SK-N-SH (cell line): Measurements from ENCODE around the gene GOLGA5. TPM values are rescaled to one million over a fixed set of nuclear protein-coding genes. Genes with fewer than 3 reads are reported as not detected.

Experiments used
- CTCF ChIA-PET: fragments of 300-600, 350-600 bp; formaldehyde crosslinking; extraction: SDS; loops from one replicate; lab custom pipeline; 2021; lab: Yijun Ruan, JAX
- POLR2A ChIA-PET: fragments of 350-600 bp; sonication (Branson Sonifier 250); formaldehyde crosslinking; extraction: SDS; loops from one replicate; lab custom pipeline; 2020; ENCODE audit warnings: antibody characterized with exemption, inconsistent platforms; lab: Yijun Ruan, JAX
- DNase-seq: peaks from one replicate; pipeline ENCODE4 v3.0.0; 2012
- H2AFZ ChIP-seq: fragments of 200-600 bp; sonication (generic); 2 replicates; pipeline ENCODE4 v1.8.1; 2016; ENCODE audit warnings: antibody characterized with exemption, mild to moderate bottlenecking, low read depth
- H3F3A ChIP-seq: fragments of 200-600 bp; sonication (generic); replicated peaks from 2 replicates; pipeline ENCODE3; 2016; ENCODE audit warnings: antibody characterized with exemption, mild to moderate bottlenecking; ENCODE audit not compliant: insufficient read depth
- H3K27ac ChIP-seq, 2 experiments: fragments of 200-500 bp in 1 of 2; fragments of 200-600 bp in 1 of 2; sonication (Bioruptor generic) in 1 of 2; sonication (generic), shearing (Covaris generic) in 1 of 2; 2 replicates each; pipeline versions ENCODE4 v1.5.1 to v1.6.1; 2014 to 2016; ENCODE audit warnings: low read depth in 2 of 2, inconsistent platforms in 1 of 2, low read length in 1 of 2, mild to moderate bottlenecking in 1 of 2, mixed read lengths in 1 of 2
- H3K27me3 ChIP-seq: fragments of 200-600 bp; sonication (generic), shearing (Covaris generic); 2 replicates; pipeline ENCODE4 v1.6.1; 2016; ENCODE audit warnings: mixed run types; ENCODE audit not compliant: insufficient read depth
- H3K36me3 ChIP-seq, 2 experiments: fragments of 200-500 bp in 1 of 2; fragments of 200-600 bp in 1 of 2; sonication (Bioruptor generic) in 1 of 2; sonication (generic) in 1 of 2; replicated peaks in 1 of 2; 2 replicates each; pipeline versions ENCODE3 to v1.5.1; 2014 to 2016; ENCODE audit warnings: low read length in 1 of 2, mild to moderate bottlenecking in 1 of 2; ENCODE audit not compliant: insufficient read depth in 2 of 2, control insufficient read depth in 1 of 2
- H3K4me1 ChIP-seq, 2 experiments: fragments of 200-500 bp in 1 of 2; fragments of 200-600 bp in 1 of 2; sonication (Bioruptor generic) in 1 of 2; sonication (generic), shearing (Covaris generic) in 1 of 2; 2 replicates each; pipeline versions ENCODE4 v1.5.1 to v1.6.1; 2014 to 2016; ENCODE audit warnings: low read depth in 1 of 2, low read length in 1 of 2, mixed run types in 1 of 2; ENCODE audit not compliant: insufficient read depth in 2 of 2, control insufficient read depth in 1 of 2
- H3K4me2 ChIP-seq: fragments of 200-600 bp; sonication (generic), shearing (Covaris generic); 2 replicates; pipeline ENCODE4 v1.6.1; 2017; ENCODE audit warnings: mixed run types
- H3K4me3 ChIP-seq, 2 experiments: fragments of 200-500 bp in 1 of 2; fragments of 200-600 bp in 1 of 2; sonication (Bioruptor generic) in 1 of 2; sonication (generic), shearing (Covaris generic) in 1 of 2; 2 replicates each; pipeline versions ENCODE4 v1.5.1 to v1.8.1; 2014 to 2016; ENCODE audit warnings: low read depth in 2 of 2, inconsistent platforms in 1 of 2, low read length in 1 of 2, mild to moderate bottlenecking in 1 of 2, mixed read lengths in 1 of 2, moderate library complexity in 1 of 2
- H3K79me2 ChIP-seq: fragments of 200-600 bp; sonication (generic); 2 replicates; pipeline ENCODE4 v1.8.1; 2017; ENCODE audit warnings: mild to moderate bottlenecking; ENCODE audit not compliant: insufficient read depth
- H3K9ac ChIP-seq: fragments of 200-600 bp; sonication (generic); 2 replicates; pipeline ENCODE4 v1.6.1; 2017; ENCODE audit warnings: mixed run types
- H3K9me2 ChIP-seq: fragments of 200-600 bp; sonication (generic); 2 replicates; pipeline ENCODE4 v1.6.1; 2017; ENCODE audit warnings: mixed run types
- H3K9me3 ChIP-seq: fragments of 200-600 bp; sonication (generic); 2 replicates; pipeline ENCODE4 v1.6.1; 2017; ENCODE audit warnings: mixed run types, mild to moderate bottlenecking, moderate library complexity
- H4K20me1 ChIP-seq: fragments of 200-600 bp; sonication (generic); 2 replicates; pipeline ENCODE4 v1.6.1; 2017; ENCODE audit warnings: mild to moderate bottlenecking, mixed run types; ENCODE audit not compliant: insufficient read depth
- CHD2 ChIP-seq: fragments of 150-350 bp; IDR thresholded peaks from 2 replicates; pipeline ENCODE4 v1.6.1; 2018; ENCODE audit warnings: low read length; ENCODE audit not compliant: partially characterized antibody
- CTCF ChIP-seq: fragments of 200-600 bp; sonication (generic); IDR thresholded peaks from 2 replicates; pipeline ENCODE4 v1.6.1; 2017; ENCODE audit warnings: antibody characterized with exemption, mild to moderate bottlenecking, moderate library complexity
- EP300 ChIP-seq, 2 experiments: IDR thresholded peaks; 2 replicates each; pipeline versions ENCODE4 v1.4.0 to v1.6.1; 2012; ENCODE audit warnings: borderline replicate concordance in 1 of 2, low read depth in 1 of 2, low read length in 1 of 2
- FOXM1 ChIP-seq: IDR thresholded peaks from 2 replicates; pipeline ENCODE4 v1.4.0; 2012; ENCODE audit warnings: low read depth, mild to moderate bottlenecking
- GABPA ChIP-seq: IDR thresholded peaks from 2 replicates; pipeline ENCODE4 v1.4.0; 2012; ENCODE audit warnings: low read depth, mild to moderate bottlenecking
- JUND ChIP-seq: IDR thresholded peaks from 2 replicates; pipeline ENCODE4 v1.4.0; 2012
- MXI1 ChIP-seq: IDR thresholded peaks from 2 replicates; pipeline ENCODE4 v1.6.1; 2012; ENCODE audit warnings: mild to moderate bottlenecking, low read depth, low read length, improper control_type of control experiment
- NRF1 ChIP-seq: IDR thresholded peaks from 2 replicates; pipeline ENCODE4 v1.6.1; 2012; ENCODE audit warnings: low read depth, mild to moderate bottlenecking, low read length
- POLR2AphosphoS5 ChIP-seq: IDR thresholded peaks from 2 replicates; pipeline ENCODE4 v1.6.1; 2012; ENCODE audit warnings: low read depth, low read length
- RAD21 ChIP-seq: IDR thresholded peaks from 2 replicates; pipeline ENCODE4 v1.6.1; 2012; ENCODE audit warnings: mild to moderate bottlenecking, low read length
- RCOR1 ChIP-seq: fragments of 150-350 bp; IDR thresholded peaks from 2 replicates; pipeline ENCODE4 v1.6.1; 2017; ENCODE audit warnings: antibody characterized with exemption, low read length
- REST ChIP-seq: IDR thresholded peaks from 2 replicates; pipeline ENCODE4 v1.6.1; 2012; ENCODE audit warnings: mild to moderate bottlenecking, low read depth, low read length, moderate library complexity
- RFX5 ChIP-seq: IDR thresholded peaks from 2 replicates; pipeline ENCODE4 v1.6.1; 2012; ENCODE audit warnings: mild to moderate bottlenecking, improper control_type of control experiment, low read length
- RXRA ChIP-seq: IDR thresholded peaks from 2 replicates; pipeline ENCODE4 v1.4.0; 2012; ENCODE audit warnings: low read depth, mild to moderate bottlenecking, borderline replicate concordance
- SMC3 ChIP-seq: IDR thresholded peaks from 2 replicates; pipeline ENCODE4 v1.6.1; 2012; ENCODE audit warnings: low read depth, low read length, improper control_type of control experiment
- TAF1 ChIP-seq: IDR thresholded peaks from 2 replicates; pipeline ENCODE4 v1.6.1; 2012; ENCODE audit warnings: low read depth, mild to moderate bottlenecking, low read length, moderate library complexity, borderline replicate concordance
- TEAD4 ChIP-seq: IDR thresholded peaks from 2 replicates; pipeline ENCODE4 v1.4.0; 2012; ENCODE audit warnings: mild to moderate bottlenecking, borderline replicate concordance; ENCODE audit not compliant: insufficient read depth
- ZBTB33 ChIP-seq: IDR thresholded peaks from 2 replicates; pipeline ENCODE4 v1.4.0; 2012; ENCODE audit warnings: low read depth, borderline replicate concordance
- WGBS: methylation state at CpG from one replicate; pipeline ENCODE4 v1.1.6; 2017; ENCODE audit warnings: low lambda C conversion rate; 5-methylcytosine and 5-hydroxymethylcytosine counted together
- polyA plus RNA-seq, 3 experiments: library from polyadenylated mRNA; depleted of rRNA; stranded (reverse); fragments of >200 nt; gene quantifications; 2 replicates each; pipeline ENCODE4 v1.2.3, GENCODE V29; 2012

The GOLGA5 gene
- polyA plus RNA-seq, 1 of the 3 experiments (the other 2 are of a cell fraction), result 25.6 TPM

- 49% methylated on average over 11 of the region's 12 CpGs for whole genome bisulfite sequencing
- H2AFZ ChIP-seq, result no peak overlapping the region
- H3K27ac ChIP-seq, result peak overlapping the region in 1 of 2 experiments; percentile 19; a peak in 1 of 4 replicates
- peaks cover 0 to 35% of the 10 kb centered on the region in 2 experiments; a peak in 1 of 4 replicates for H3K4me1 ChIP-seq
- no peaks in the 10 kb centered on the region for H3F3A ChIP-seq
- no peak overlapping the region for H3K4me2 ChIP-seq
- TF ChIP-seq CTCF, result no peak
- TF ChIP-seq TEAD4, result no peak
- TF ChIP-seq MXI1, result no peak
- TF ChIP-seq FOXM1, result no peak
- no peak for TF ChIP-seq NRF1
- TF ChIP-seq GABPA, result no peak
- no peak for TF ChIP-seq TAF1
- peak; percentile 88 for TF ChIP-seq RAD21
- TF ChIP-seq SMC3, result peak; percentile 63; the same call in 1 of the 2 replicates
- TF ChIP-seq CHD2, result no peak
- POLR2A ChIA-PET, result interaction anchor here (1.1 to 7.6 kb wide), 6 partner anchors 37 to 64 kb away, joined by 3 to 141 read pairs (median 14); partner anchors contain the start of gene CHGA
- H3K36me3 ChIP-seq, result no peaks in the 10 kb centered on the region
- peak; percentile 63 for DNase-seq
- H3K9me2 ChIP-seq, result no peaks in the 10 kb centered on the region
- H4K20me1 ChIP-seq, result no peaks in the 10 kb centered on the region
- H3K9ac ChIP-seq, result no peak overlapping the region
- H3K9me3 ChIP-seq, result no peaks in the 10 kb centered on the region
- CTCF ChIA-PET, result interaction anchor here (0.6 to 3.2 kb wide), 40 partner anchors 10 to 297 kb away, joined by 3 to 34 read pairs (median 4); partner anchors contain the start of gene CHGA
- no peaks in the 10 kb centered on the region for H3K79me2 ChIP-seq
- H3K27me3 ChIP-seq, result peaks cover 22% of the 10 kb centered on the region; the same call in 1 of the 2 replicates
- H3K4me3 ChIP-seq, result no peak overlapping the region; a peak in 1 of 4 replicates
Observed at GRCh38 chr14:92880851-92881250, 86.7 kb downstream of the GOLGA5 start.

GRCh38 chr14:92883066-92883465, 89.0 kb downstream of the GOLGA5 start:
- CTCF ChIA-PET, result interaction anchor here (0.8 to 3.6 kb wide), 3 partner anchors 49 to 256 kb away, joined by 4 to 20 read pairs (median 11); no protein-coding TSS in a partner anchor
- POLR2A ChIA-PET, result interaction anchor here (0.7 to 7.6 kb wide), 2 partner anchors 47 to 51 kb away, joined by 3 to 141 read pairs; no protein-coding TSS in a partner anchor
- TF ChIP-seq REST, result no peak
- TF ChIP-seq ZBTB33, result no peak
- TF ChIP-seq RFX5, result no peak
- TF ChIP-seq RXRA, result no peak
- no peak for TF ChIP-seq MXI1
- no peak for TF ChIP-seq RCOR1
- TF ChIP-seq EP300 (IDR thresholded peaks at IDR 0.05; ENCODE audit: borderline replicate concordance in 1 of 2, low read depth in 1 of 2, low read length in 1 of 2), result no peak
- no peak for TF ChIP-seq NRF1
- no peak for TF ChIP-seq POLR2AphosphoS5
- TF ChIP-seq GABPA, result no peak
- no peak for TF ChIP-seq JUND
- no peak for TF ChIP-seq TEAD4

More at GRCh38 chr14:92883066-92883465, 89.0 kb downstream of the GOLGA5 start:
- Histone ChIP-seq H4K20me1 (no peaks in the 10 kb centered on the region), H3K4me1 (peaks cover 0 to 52% of the 10 kb centered on the region in 2 experiments; a peak in 2 of 4 replicates), H2AFZ (no peak overlapping the region), H3K4me2 (no peak overlapping the region), H3K79me2 (no peaks in the 10 kb centered on the region), H3K27ac (no peak overlapping the region), H3K9ac (no peak overlapping the region), H3K36me3 (no peaks in the 10 kb centered on the region), H3K9me3 (no peaks in the 10 kb centered on the region), H3F3A (no peaks in the 10 kb centered on the region), H3K27me3 (peaks cover 7% of the 10 kb centered on the region; the same call in 1 of the 2 replicates), H3K4me3 (no peak overlapping the region), H3K9me2 (no peaks in the 10 kb centered on the region)
- 42% methylated on average over 5 of the region's 5 CpGs for whole genome bisulfite sequencing
- DNase-seq, result no peak
